GM23338 (cell line): Measurements from ENCODE around the gene TMEM221.

Experiments
- EZH2 ChIP-seq: fragments of 200-600 bp; sonication (generic); IDR thresholded peaks from one replicate; pipeline ENCODE4 v1.8.0; 2017; ENCODE audit warnings: antibody characterized with exemption, mild to moderate bottlenecking, low read depth; ENCODE audit not compliant: unreplicated experiment
- EZH2phosphoT487 ChIP-seq: fragments of 200-600 bp; sonication (generic); IDR thresholded peaks from one replicate; pipeline ENCODE4 v1.8.1; 2018; ENCODE audit warnings: antibody characterized with exemption; ENCODE audit not compliant: unreplicated experiment
- TF ChIP-seq, protein P1 (sequence below), 2 experiments: fragments of 200-600 bp in 1 of 2; sonication (generic) in 1 of 2; conservative IDR thresholded peaks; 2 replicates each; pipeline versions ENCODE4 v1.5.1 to v1.6.1; 2016 to 2017; ENCODE audit warnings: antibody characterized with exemption in 2 of 2, low read depth in 2 of 2, mild to moderate bottlenecking in 2 of 2, moderate library complexity in 1 of 2

DNA sequence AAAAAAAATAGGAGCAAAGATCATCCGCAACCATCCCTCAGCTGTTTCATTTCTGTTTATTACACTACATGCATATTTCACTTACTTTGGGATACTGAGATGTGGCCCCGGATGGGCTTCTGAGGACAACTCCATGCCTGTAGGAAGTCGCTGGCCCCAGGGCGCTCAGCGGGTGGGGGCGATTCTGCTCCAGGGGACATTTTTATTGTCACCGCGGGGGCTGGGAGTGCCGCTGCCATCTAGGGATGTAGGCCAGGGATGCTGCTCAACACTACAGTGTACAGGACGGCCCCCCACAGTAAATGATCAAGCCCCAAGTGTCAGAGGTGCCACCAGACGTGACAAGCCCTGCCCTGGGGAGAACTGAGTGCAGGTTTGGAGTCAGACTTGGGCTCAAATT is 36.7 kb downstream of the TMEM221 start:
- TF ChIP-seq, protein P1, sequence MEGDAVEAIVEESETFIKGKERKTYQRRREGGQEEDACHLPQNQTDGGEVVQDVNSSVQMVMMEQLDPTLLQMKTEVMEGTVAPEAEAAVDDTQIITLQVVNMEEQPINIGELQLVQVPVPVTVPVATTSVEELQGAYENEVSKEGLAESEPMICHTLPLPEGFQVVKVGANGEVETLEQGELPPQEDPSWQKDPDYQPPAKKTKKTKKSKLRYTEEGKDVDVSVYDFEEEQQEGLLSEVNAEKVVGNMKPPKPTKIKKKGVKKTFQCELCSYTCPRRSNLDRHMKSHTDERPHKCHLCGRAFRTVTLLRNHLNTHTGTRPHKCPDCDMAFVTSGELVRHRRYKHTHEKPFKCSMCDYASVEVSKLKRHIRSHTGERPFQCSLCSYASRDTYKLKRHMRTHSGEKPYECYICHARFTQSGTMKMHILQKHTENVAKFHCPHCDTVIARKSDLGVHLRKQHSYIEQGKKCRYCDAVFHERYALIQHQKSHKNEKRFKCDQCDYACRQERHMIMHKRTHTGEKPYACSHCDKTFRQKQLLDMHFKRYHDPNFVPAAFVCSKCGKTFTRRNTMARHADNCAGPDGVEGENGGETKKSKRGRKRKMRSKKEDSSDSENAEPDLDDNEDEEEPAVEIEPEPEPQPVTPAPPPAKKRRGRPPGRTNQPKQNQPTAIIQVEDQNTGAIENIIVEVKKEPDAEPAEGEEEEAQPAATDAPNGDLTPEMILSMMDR (conservative IDR thresholded peaks at IDR 0.05; ENCODE audit: low read depth in 2 of 2) = no peak
- no peak for TF ChIP-seq EZH2
- no peak for TF ChIP-seq EZH2phosphoT487
